ENCODE measurements around the gene USP32.
A peak's percentile ranks its signal among the peaks of the same experiment; 100 is the strongest.
"Not testable (repeated sequence)": the region's sequence is repeated elsewhere in the genome, so short reads cannot be mapped to it uniquely, and the experiment has no call there.

The USP32 gene

DNA sequence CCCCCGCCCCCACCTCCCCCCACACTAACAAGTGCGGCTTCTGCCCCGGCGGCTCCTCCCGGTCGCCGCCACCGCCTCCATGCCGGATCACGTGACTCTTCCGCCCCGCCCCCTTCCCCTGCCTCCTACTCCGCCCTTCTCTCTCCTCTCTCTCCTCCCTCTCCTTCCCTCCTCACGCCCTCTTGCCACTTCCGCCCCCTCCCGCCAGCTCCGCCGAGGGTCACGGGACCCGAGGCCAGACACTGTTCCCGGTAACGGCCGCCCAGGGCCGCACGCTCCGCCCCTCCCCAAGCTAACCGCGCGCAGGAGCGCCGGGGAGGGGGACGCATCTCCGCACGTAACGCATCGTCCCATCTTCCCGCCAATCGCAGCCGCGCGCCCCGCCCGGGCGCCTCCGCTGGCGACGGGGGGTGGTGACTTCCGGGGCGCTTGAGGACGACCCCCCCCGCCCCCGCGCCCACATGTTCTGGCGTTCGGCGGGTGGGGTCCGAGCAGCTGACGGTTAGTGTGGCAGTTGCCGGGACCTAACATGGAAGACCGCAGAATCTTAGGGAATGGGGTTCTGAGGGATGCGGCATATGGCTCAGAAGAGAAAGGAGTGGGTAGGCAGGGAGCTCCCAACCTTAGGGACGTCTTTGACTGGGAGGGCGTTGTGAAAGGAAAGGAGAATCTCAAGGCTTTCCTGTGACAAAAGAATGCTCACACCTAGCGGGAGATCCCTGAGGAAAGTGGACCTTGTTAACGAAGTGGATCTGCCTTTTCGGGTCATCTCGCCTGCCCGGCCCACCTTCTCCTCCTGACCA is at the start of gene USP32:
Gene USP32 (minus strand): TSS at position 92 of the 803 bp plus-strand sequence. CDS start 194 bp downstream, outside the sequence.
- peak; percentile 96 for DNase-seq
- peak within 1 kb of the TSS; percentile 99 for H3K4me3 Mint-ChIP-seq
- no peaks in the 10 kb centered on the region for H3K9me3 Mint-ChIP-seq
- peaks cover 40 to 76% of the 10 kb centered on the region in 2 donors for H3K4me1 Mint-ChIP-seq
- peaks cover 2 to 3% of the 10 kb centered on the region in 2 donors for H3K36me3 Mint-ChIP-seq
- H3K27ac Mint-ChIP-seq, result peak within 1 kb of the TSS; percentile 99
- H3K27me3 Mint-ChIP-seq, result no peaks in the 10 kb centered on the region
- ATAC-seq (replicated peaks), result peak; percentile 86 to 92

- H3K4me1 Mint-ChIP-seq, result peaks cover 2 to 6% of the 10 kb centered on the region in 2 donors
- H3K4me3 Mint-ChIP-seq, result no peak overlapping the region
- ATAC-seq (replicated peaks), result no peak
- no peak for DNase-seq
- H3K27me3 Mint-ChIP-seq, result peaks cover 0 to 11% of the 10 kb centered on the region in 2 donors
- H3K36me3 Mint-ChIP-seq, result no peaks in the 10 kb centered on the region
- no peaks in the 10 kb centered on the region for H3K9me3 Mint-ChIP-seq
- no peak overlapping the region for H3K27ac Mint-ChIP-seq
Measured at GRCh38 chr17:60439501-60439900, 47.6 kb upstream of the USP32 start.

DNA sequence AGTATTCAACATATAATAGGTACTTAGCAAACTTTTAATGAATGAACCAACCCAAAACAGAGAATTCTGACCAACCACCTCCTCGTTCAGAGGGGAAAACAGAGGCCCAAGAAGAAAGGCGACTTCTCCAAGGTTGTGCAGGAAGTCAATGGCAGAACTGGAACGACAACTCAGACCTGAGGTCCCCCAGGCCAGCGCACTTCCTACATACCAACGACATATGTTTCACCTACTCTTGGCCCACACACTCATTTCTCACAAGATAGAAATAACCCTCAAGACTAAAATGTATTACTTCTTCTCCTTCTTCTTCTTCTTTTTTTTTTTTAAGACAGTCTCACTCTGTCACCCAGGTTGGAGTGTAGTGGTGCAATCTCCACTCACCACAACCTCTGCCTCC is 44.7 kb upstream of the USP32 start:
- no peak for DNase-seq
- Mint-ChIP-seq H3K4me3 (no peak overlapping the region), H3K36me3 (peaks cover 5 to 14% of the 10 kb centered on the region in 2 donors), H3K27me3 (peaks cover 0 to 11% of the 10 kb centered on the region in 2 donors), H3K9me3 (peaks cover 11% of the 10 kb centered on the region in 2 donors), H3K4me1 (peaks cover 2 to 6% of the 10 kb centered on the region in 2 donors), H3K27ac (no peak overlapping the region)
- ATAC-seq (replicated peaks), result no peak

GRCh38 chr17:60435244-60436167 is 43.6 kb upstream of the USP32 start:
- no peak overlapping the region for H3K27ac Mint-ChIP-seq
- DNase-seq (peak; percentile 36), ATAC-seq (replicated peaks) (peak; percentile 55 to 73)
- H3K9me3 Mint-ChIP-seq, result peaks cover 11% of the 10 kb centered on the region in 2 donors
- H3K27me3 Mint-ChIP-seq, result peaks cover 0 to 20% of the 10 kb centered on the region in 2 donors
- peaks cover 2 to 6% of the 10 kb centered on the region in 2 donors for H3K4me1 Mint-ChIP-seq
- peaks cover 5 to 14% of the 10 kb centered on the region in 2 donors for H3K36me3 Mint-ChIP-seq
- H3K4me3 Mint-ChIP-seq, result no peak overlapping the region

GRCh38 chr17:60433021-60433997 is 41.4 kb upstream of the USP32 start:
- ATAC-seq (replicated peaks); H3K4me1 Mint-ChIP-seq; DNase-seq; H3K4me3 Mint-ChIP-seq; H3K27ac Mint-ChIP-seq: not testable (repeated sequence)
- Mint-ChIP-seq H3K27me3 (peaks cover 0 to 20% of the 10 kb centered on the region in 2 donors), H3K36me3 (peaks cover 5 to 14% of the 10 kb centered on the region in 2 donors), H3K9me3 (peaks cover 11% of the 10 kb centered on the region in 2 donors)

DNA sequence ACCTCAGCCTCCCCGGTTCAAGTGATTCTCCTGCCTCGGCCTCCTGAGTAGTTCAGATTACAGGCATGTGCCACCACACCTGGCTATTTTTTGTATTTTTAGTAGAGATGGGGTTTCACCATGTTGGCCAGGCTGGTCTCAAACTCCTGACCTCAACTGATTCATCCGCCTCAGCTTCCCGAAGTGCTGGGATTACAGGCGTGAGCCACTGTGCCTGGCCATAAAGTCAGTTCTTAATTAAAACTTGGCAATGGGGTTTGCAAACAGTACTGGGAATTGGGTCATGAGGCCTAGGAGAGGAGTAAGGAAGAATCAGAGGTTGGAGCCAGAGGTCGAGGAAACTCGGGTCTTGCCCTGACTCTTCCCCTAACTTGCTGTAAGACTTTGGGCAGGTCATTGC is 38.6 kb upstream of the USP32 start:
- DNase-seq; H3K27ac Mint-ChIP-seq; H3K4me3 Mint-ChIP-seq; ATAC-seq (replicated peaks): not testable (repeated sequence)
- peaks cover 5 to 14% of the 10 kb centered on the region in 2 donors for H3K36me3 Mint-ChIP-seq
- peaks cover 5 to 10% of the 10 kb centered on the region in 2 donors for H3K4me1 Mint-ChIP-seq
- H3K9me3 Mint-ChIP-seq, result peaks cover 11% of the 10 kb centered on the region in 2 donors
- H3K27me3 Mint-ChIP-seq, result peaks cover 0 to 13% of the 10 kb centered on the region in 2 donors

GRCh38 chr17:60428491-60428890 is 36.6 kb upstream of the USP32 start:
- peaks cover 7 to 11% of the 10 kb centered on the region in 2 donors for H3K9me3 Mint-ChIP-seq
- DNase-seq; H3K27me3 Mint-ChIP-seq; H3K36me3 Mint-ChIP-seq; H3K4me1 Mint-ChIP-seq; ATAC-seq (replicated peaks); H3K27ac Mint-ChIP-seq; H3K4me3 Mint-ChIP-seq: not testable (repeated sequence)

- Mint-ChIP-seq H3K4me3 (no peak overlapping the region), H3K27me3 (peaks cover 0 to 8% of the 10 kb centered on the region in 2 donors), H3K9me3 (no peaks in the 10 kb centered on the region), H3K27ac (no peak overlapping the region), H3K36me3 (no peaks in the 10 kb centered on the region), H3K4me1 (peaks cover 12 to 22% of the 10 kb centered on the region in 2 donors)
- no peak for ATAC-seq (replicated peaks)
- DNase-seq, result no peak
Measured at GRCh38 chr17:60426596-60426995, 34.7 kb upstream of the USP32 start.

DNA sequence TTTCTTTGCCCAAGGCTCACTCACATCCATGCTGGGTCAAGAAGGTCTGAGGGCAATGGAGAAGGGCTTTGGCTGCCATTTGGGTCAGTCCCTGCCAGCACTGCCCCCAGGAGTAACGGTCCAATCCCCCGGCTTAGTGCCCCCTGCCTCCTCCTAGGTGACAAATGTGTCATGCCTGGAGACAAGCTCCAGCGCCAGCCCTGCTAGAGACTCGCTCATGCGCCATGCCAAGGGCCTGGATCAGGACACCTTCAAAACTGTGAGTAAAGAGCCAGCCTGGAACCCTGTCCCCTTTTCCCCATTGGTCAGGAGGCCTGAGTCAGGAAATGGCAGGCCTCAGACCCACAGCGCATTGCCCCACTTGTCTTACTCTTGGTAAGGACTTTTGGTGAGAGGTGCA is 33.7 kb upstream of the USP32 start:
- peaks cover 18 to 30% of the 10 kb centered on the region in 2 donors for H3K4me1 Mint-ChIP-seq
- H3K9me3 Mint-ChIP-seq, result no peaks in the 10 kb centered on the region
- H3K27me3 Mint-ChIP-seq, result no peaks in the 10 kb centered on the region
- no peak overlapping the region for H3K27ac Mint-ChIP-seq
- DNase-seq (no peak), ATAC-seq (replicated peaks) (no peak)
- H3K36me3 Mint-ChIP-seq, result no peaks in the 10 kb centered on the region
- no peak overlapping the region for H3K4me3 Mint-ChIP-seq

DNA sequence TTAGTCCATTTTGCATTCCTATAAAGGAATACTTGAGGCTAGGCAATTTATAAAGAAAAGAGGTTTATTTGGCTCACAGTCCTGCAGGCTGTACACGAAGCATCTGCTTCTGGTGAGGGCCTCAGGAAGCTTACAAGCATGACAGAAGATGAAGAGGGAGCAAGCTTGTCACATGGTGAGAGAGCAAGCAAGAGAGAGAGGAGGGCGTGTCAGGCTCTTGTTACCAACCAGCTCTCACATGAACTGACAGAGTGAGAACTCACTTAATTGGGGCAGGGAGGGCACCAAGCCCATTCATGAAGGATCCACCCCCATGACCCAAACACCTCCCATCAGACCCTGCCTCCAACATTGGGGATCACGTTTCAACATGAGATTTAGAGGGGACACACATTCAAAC is 31.9 kb upstream of the USP32 start:
- H3K9me3 Mint-ChIP-seq, result peaks cover 0 to 2% of the 10 kb centered on the region in 2 donors
- H3K27me3 Mint-ChIP-seq, result no peaks in the 10 kb centered on the region
- H3K27ac Mint-ChIP-seq, result no peak overlapping the region
- no peak for ATAC-seq (replicated peaks)
- H3K4me1 Mint-ChIP-seq, result peaks cover 18 to 30% of the 10 kb centered on the region in 2 donors
- H3K36me3 Mint-ChIP-seq, result no peaks in the 10 kb centered on the region
- no peak for DNase-seq
- H3K4me3 Mint-ChIP-seq, result no peak overlapping the region

DNA sequence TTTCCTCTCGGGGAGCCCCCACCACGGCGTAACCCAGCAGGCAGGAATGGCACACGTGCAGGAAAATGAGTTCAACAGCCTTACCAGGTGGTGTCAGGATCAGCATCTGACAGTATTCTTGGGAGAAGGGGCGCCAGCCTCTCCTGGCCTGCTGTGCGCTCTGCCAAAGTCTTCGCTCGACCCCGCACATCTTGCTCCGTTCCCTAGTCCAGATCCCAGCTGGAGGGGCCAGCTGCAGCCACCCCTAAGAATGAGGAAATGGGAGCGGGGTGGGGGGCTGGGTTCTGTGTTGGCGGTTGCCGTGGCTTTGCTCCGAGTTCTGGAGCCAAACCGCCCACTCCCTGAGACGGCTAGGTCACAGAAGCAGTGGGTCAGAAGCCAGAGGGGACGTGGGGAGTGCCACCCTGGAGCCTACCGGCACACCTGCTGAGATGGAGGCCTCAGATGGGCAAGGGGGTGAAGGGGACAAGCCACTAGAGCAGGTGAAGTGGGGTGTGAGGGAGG is 30.3 kb upstream of the USP32 start, which contains the start of gene CHCT1:
Gene CHCT1 (plus strand): TSS at position 328 of the 504 bp plus-strand sequence. CDS start 104 bp downstream, at position 432.
- no peak for ATAC-seq (replicated peaks)
- Mint-ChIP-seq H3K36me3 (no peaks in the 10 kb centered on the region), H3K4me1 (peaks cover 18 to 30% of the 10 kb centered on the region in 2 donors), H3K4me3 (peak within 1 kb of the TSS; percentile 88 to 94), H3K27me3 (no peaks in the 10 kb centered on the region), H3K27ac (peak within 1 kb of the TSS; percentile 96), H3K9me3 (peaks cover 0 to 2% of the 10 kb centered on the region in 2 donors)
- DNase-seq, result no peak

DNA sequence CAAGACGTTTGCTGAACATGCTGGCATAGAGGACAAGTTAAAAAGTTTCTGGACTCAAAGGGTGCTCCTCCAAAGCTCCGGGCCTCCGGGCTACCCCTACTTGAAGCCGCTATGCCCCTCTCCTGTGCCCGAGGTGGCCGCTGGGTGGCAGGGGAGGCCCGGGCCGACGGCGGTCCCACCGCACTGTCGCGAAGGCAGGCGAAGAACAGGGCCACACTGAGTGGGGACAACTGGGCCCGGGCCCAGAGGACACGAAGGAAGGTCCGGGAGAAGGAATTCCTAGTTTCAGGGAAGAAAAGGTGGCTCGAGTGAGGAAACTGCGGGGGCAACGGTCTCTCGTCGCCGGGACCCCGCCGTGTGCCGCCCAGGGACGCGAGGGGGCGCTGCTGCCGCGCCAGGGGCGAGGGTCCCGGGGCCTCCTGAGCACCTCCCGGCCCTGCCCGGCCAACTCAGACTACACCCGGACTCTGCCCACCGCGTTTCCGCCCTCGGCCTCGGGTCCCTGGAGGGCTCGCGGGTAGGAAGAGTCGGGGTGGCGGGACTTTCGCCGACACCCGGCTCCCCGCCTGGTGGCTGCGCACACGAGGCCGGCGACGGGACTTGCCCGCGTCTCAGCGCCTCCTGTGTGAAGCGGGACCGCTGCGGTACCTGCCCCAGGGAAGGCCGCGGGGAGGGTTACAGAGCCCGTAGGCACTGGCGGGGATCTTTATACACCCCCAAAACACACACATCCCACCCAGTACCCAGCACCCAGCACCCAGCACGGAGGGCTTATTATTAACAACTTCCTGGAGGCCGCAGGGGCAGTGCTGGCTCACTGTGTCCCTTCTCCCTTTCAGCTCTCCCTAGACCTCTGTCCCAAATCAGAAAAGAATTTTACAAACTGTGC is 29.6 kb upstream of the USP32 start:
- H3K36me3 Mint-ChIP-seq, result no peaks in the 10 kb centered on the region
- peak overlapping the region; percentile 96 for H3K27ac Mint-ChIP-seq
- ATAC-seq (replicated peaks), result peak; percentile 96 to 97
- peak overlapping the region; percentile 88 to 94 for H3K4me3 Mint-ChIP-seq
- H3K9me3 Mint-ChIP-seq, result peaks cover 0 to 2% of the 10 kb centered on the region in 2 donors
- H3K4me1 Mint-ChIP-seq, result peaks cover 18 to 29% of the 10 kb centered on the region in 2 donors
- no peaks in the 10 kb centered on the region for H3K27me3 Mint-ChIP-seq
- DNase-seq, result peak; percentile 70

All from stimulated activated naive B cell treated with anti-CD40 and anti-IgM and Interleukin-4, amounts not matched to agents 10 μg/mL and 1 μg/mL and 100 μg/mL, for 72 hours (primary cell).